GM21515 (cell line): Measurements from ENCODE around the gene KIAA0040.

ENCODE experiments used
- ATAC-seq: cut with Tn5 transposase; IDR thresholded peaks from one replicate; pipeline ENCODE4 v1.9.1; 2021; ENCODE audit not compliant: unreplicated experiment

The KIAA0040 gene

GRCh38 chr1:175172503-175172902, 20.1 kb downstream of the KIAA0040 start:
- no peak for ATAC-seq

GRCh38 chr1:175171036-175171913, 21.3 kb downstream of the KIAA0040 start:
- ATAC-seq, result no peak

- ATAC-seq, result no peak
Observed at GRCh38 chr1:175169286-175170018, 23.1 kb downstream of the KIAA0040 start.

GRCh38 chr1:175168782-175169181, 23.8 kb downstream of the KIAA0040 start:
- ATAC-seq, result no peak

- ATAC-seq, result no peak
Observed at GRCh38 chr1:175167861-175168260, 24.7 kb downstream of the KIAA0040 start.

- no peak for ATAC-seq
Observed at GRCh38 chr1:175166746-175167145, 25.8 kb downstream of the KIAA0040 start.

- ATAC-seq, result no peak
Observed at GRCh38 chr1:175164751-175165150, 27.8 kb downstream of the KIAA0040 start.

- no peak for ATAC-seq
Observed at GRCh38 chr1:175163702-175164101, 28.9 kb downstream of the KIAA0040 start.

- no peak for ATAC-seq
Observed at GRCh38 chr1:175162955-175163354, 29.6 kb downstream of the KIAA0040 start.

GRCh38 chr1:175158170-175158591, 34.4 kb downstream of the KIAA0040 start:
- ATAC-seq, result no peak

GRCh38 chr1:175157200-175157599, 35.4 kb downstream of the KIAA0040 start:
- no peak for ATAC-seq

- no peak for ATAC-seq
Observed at GRCh38 chr1:175155936-175156335, 36.6 kb downstream of the KIAA0040 start.

- no peak for ATAC-seq
Observed at GRCh38 chr1:175155473-175155856, 37.1 kb downstream of the KIAA0040 start.

GRCh38 chr1:175154629-175155472, 37.7 kb downstream of the KIAA0040 start:
- ATAC-seq, result no peak

- ATAC-seq, result no peak
Observed at GRCh38 chr1:175152006-175152652, 40.4 kb downstream of the KIAA0040 start.

- ATAC-seq, result no peak
Observed at GRCh38 chr1:175150596-175151319, 41.8 kb downstream of the KIAA0040 start.

GRCh38 chr1:175148068-175148467, 44.5 kb downstream of the KIAA0040 start:
- no peak for ATAC-seq

GRCh38 chr1:175147569-175147968, 45.0 kb downstream of the KIAA0040 start:
- ATAC-seq, result no peak

GRCh38 chr1:175146529-175147213, 45.9 kb downstream of the KIAA0040 start:
- no peak for ATAC-seq
